Measurements from ENCODE around the gene C19orf47. TPM values are rescaled to one million over a fixed set of nuclear protein-coding genes. Genes with fewer than 3 reads are reported as not detected.

Gene C19orf47
- total RNA-seq, 1 donor from 2014 or later, result 17.4 TPM

GRCh38 chr19:40331052-40331451 is 17.1 kb downstream of the C19orf47 start:
- Histone ChIP-seq H3K9me3 (no peaks in the 10 kb centered on the region), H3K4me3 (no peak overlapping the region), H3K27me3 (no peaks in the 10 kb centered on the region), H3K4me1 (no peaks in the 10 kb centered on the region), H3K36me3 (peaks cover 0 to 66% of the 10 kb centered on the region in 2 donors), H3K27ac (no peak overlapping the region)
- TF ChIP-seq, protein P1, sequence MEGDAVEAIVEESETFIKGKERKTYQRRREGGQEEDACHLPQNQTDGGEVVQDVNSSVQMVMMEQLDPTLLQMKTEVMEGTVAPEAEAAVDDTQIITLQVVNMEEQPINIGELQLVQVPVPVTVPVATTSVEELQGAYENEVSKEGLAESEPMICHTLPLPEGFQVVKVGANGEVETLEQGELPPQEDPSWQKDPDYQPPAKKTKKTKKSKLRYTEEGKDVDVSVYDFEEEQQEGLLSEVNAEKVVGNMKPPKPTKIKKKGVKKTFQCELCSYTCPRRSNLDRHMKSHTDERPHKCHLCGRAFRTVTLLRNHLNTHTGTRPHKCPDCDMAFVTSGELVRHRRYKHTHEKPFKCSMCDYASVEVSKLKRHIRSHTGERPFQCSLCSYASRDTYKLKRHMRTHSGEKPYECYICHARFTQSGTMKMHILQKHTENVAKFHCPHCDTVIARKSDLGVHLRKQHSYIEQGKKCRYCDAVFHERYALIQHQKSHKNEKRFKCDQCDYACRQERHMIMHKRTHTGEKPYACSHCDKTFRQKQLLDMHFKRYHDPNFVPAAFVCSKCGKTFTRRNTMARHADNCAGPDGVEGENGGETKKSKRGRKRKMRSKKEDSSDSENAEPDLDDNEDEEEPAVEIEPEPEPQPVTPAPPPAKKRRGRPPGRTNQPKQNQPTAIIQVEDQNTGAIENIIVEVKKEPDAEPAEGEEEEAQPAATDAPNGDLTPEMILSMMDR (IDR thresholded peaks at IDR 0.05), result no peak
- TF ChIP-seq POLR2AphosphoS5 (IDR thresholded peaks at IDR 0.05; ENCODE audit: insufficient read depth in 1 of 2, low read depth in 1 of 2) (no peak), POLR2A (IDR thresholded peaks at IDR 0.05) (no peak)
- DNase-seq (ENCODE audit: extremely low spot score in 2 of 2), result no peak
- intact Hi-C loops (cut with DNase I), result no loop called here

DNA sequence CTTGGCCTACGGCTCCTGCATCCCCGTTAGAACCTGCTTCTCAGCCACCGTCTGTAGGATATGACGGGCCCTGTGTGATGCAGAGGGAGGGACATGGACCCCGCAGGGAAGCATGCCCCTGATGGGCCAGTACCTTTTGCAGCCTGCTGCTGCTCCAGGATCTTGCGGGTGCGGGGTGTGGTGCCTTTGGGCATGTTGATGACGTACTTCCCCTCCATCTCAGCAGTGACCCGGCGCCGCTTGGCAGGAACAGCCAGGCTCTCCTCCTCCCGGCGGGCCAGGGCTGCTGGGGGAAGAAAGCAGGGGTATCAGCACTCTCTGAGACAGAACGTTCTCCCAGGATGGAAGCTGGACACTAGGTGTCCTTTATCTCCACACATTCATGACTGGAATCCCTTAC is 22.0 kb downstream of the C19orf47 start:
- peaks cover 3 to 72% of the 10 kb centered on the region in 2 donors for H3K36me3 ChIP-seq
- intact Hi-C loops (cut with DNase I), result no loop called here
- TF ChIP-seq POLR2AphosphoS5 (IDR thresholded peaks at IDR 0.05; ENCODE audit: insufficient read depth in 1 of 2, low read depth in 1 of 2) (no peak), POLR2A (IDR thresholded peaks at IDR 0.05) (no peak)
- TF ChIP-seq, protein P1 (IDR thresholded peaks at IDR 0.05), result no peak
- no peaks in the 10 kb centered on the region for H3K9me3 ChIP-seq
- no peak overlapping the region for H3K27ac ChIP-seq
- no peak overlapping the region for H3K4me3 ChIP-seq
- H3K4me1 ChIP-seq, result no peaks in the 10 kb centered on the region
- H3K27me3 ChIP-seq, result no peaks in the 10 kb centered on the region
- DNase-seq (ENCODE audit: extremely low spot score in 2 of 2), result no peak

- TF ChIP-seq POLR2AphosphoS5 (IDR thresholded peaks at IDR 0.05; ENCODE audit: insufficient read depth in 1 of 2, low read depth in 1 of 2) (no peak), POLR2A (IDR thresholded peaks at IDR 0.05) (no peak)
- TF ChIP-seq, protein P1 (IDR thresholded peaks at IDR 0.05), result no peak
- DNase-seq (ENCODE audit: extremely low spot score in 2 of 2), result no peak
- Histone ChIP-seq H3K9me3 (no peaks in the 10 kb centered on the region), H3K4me1 (no peaks in the 10 kb centered on the region), H3K27ac (no peak overlapping the region), H3K4me3 (no peak overlapping the region), H3K27me3 (no peaks in the 10 kb centered on the region), H3K36me3 (peaks cover 3 to 71% of the 10 kb centered on the region in 2 donors)
- intact Hi-C loops (cut with DNase I), result no loop called here
Measured at GRCh38 chr19:40323705-40324104, 24.5 kb downstream of the C19orf47 start.

- intact Hi-C loops (cut with DNase I), result no loop called here
- Histone ChIP-seq H3K27ac (no peak overlapping the region), H3K4me1 (no peaks in the 10 kb centered on the region), H3K27me3 (no peaks in the 10 kb centered on the region), H3K36me3 (peaks cover 3 to 67% of the 10 kb centered on the region in 2 donors), H3K4me3 (no peak overlapping the region), H3K9me3 (no peaks in the 10 kb centered on the region)
- no peak for DNase-seq (ENCODE audit: extremely low spot score in 2 of 2)
- TF ChIP-seq POLR2AphosphoS5 (IDR thresholded peaks at IDR 0.05; ENCODE audit: insufficient read depth in 1 of 2, low read depth in 1 of 2) (no peak), POLR2A (IDR thresholded peaks at IDR 0.05) (no peak)
- TF ChIP-seq, protein P1 (IDR thresholded peaks at IDR 0.05), result no peak
Measured at GRCh38 chr19:40322951-40323615, 25.1 kb downstream of the C19orf47 start.

DNA sequence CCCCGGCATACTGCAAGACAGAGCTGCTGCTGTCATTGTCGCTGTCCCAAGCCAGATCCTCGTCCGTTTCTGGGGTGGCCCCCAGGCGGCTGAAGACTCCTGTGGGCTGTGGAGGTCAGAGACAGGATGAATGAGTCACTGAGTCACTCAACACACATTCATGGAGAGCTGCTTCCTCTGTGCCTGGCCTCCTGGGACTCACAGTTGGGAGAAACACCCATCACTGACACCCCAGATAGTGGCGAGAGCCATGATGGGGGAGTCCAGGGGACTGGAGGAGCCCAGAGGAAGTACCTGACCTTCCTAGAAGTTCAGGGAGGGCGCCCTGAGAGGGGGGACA is 26.0 kb downstream of the C19orf47 start:
- DNase-seq (ENCODE audit: extremely low spot score in 2 of 2), result no peak
- no peak for TF ChIP-seq POLR2AphosphoS5 (IDR thresholded peaks at IDR 0.05; ENCODE audit: insufficient read depth in 1 of 2, low read depth in 1 of 2)
- TF ChIP-seq POLR2A (IDR thresholded peaks at IDR 0.05), result no peak
- TF ChIP-seq, protein P1 (IDR thresholded peaks at IDR 0.05), result no peak
- Histone ChIP-seq H3K27ac (no peak overlapping the region), H3K9me3 (no peaks in the 10 kb centered on the region), H3K4me1 (no peaks in the 10 kb centered on the region), H3K4me3 (no peak overlapping the region), H3K27me3 (no peaks in the 10 kb centered on the region), H3K36me3 (peaks cover 3 to 59% of the 10 kb centered on the region in 2 donors)
- intact Hi-C loops (cut with DNase I), result no loop called here

Data from vagina (tissue), 2 donors.